HEK293 (cell line): ENCODE results near the gene PDE8B.

Experiments used
- GLI2 ChIP-seq: fragments of 450-650 bp; formaldehyde crosslinking; IDR thresholded peaks from 2 replicates; pipeline ENCODE4; 2017; ENCODE audit warnings: missing biosample characterization, missing genetic modification characterization, low read depth, borderline replicate concordance
- GLIS2 ChIP-seq: fragments of 450-650 bp; formaldehyde crosslinking; IDR thresholded peaks from 2 replicates; pipeline ENCODE4 v1.5.1; 2016; ENCODE audit warnings: missing biosample characterization, missing genetic modification characterization
- MYNN ChIP-seq: fragments of 450-650 bp; formaldehyde crosslinking; IDR thresholded peaks from 2 replicates; pipeline ENCODE4 v1.5.1; 2016; ENCODE audit warnings: missing biosample characterization, missing genetic modification characterization, borderline replicate concordance
- MZF1 ChIP-seq: fragments of 450-650 bp; formaldehyde crosslinking; IDR thresholded peaks from 2 replicates; pipeline ENCODE4 v1.5.1; 2017; ENCODE audit warnings: missing biosample characterization, missing genetic modification characterization, borderline replicate concordance
- OSR2 ChIP-seq: fragments of 450-650 bp; formaldehyde crosslinking; IDR thresholded peaks from 2 replicates; pipeline ENCODE4 v1.5.1; 2016; ENCODE audit warnings: missing biosample characterization, missing genetic modification characterization
- ZBTB17 ChIP-seq: fragments of 450-650 bp; formaldehyde crosslinking; IDR thresholded peaks from 2 replicates; pipeline ENCODE4 v1.5.1; 2016; ENCODE audit warnings: missing biosample characterization, missing genetic modification characterization
- ZNF121 ChIP-seq: fragments of 450-650 bp; formaldehyde crosslinking; IDR thresholded peaks from 2 replicates; pipeline ENCODE4 v1.5.1; 2016; ENCODE audit warnings: missing biosample characterization, missing genetic modification characterization
- ZNF132 ChIP-seq: fragments of 450-650 bp; formaldehyde crosslinking; IDR thresholded peaks from 2 replicates; pipeline ENCODE4 v1.5.1; 2017; ENCODE audit warnings: missing biosample characterization, missing genetic modification characterization, borderline replicate concordance
- ZNF155 ChIP-seq: fragments of 450-650 bp; formaldehyde crosslinking; IDR thresholded peaks from 2 replicates; pipeline ENCODE4 v1.5.1; 2016; ENCODE audit warnings: missing biosample characterization, missing genetic modification characterization
- ZNF157 ChIP-seq: fragments of 450-650 bp; formaldehyde crosslinking; IDR thresholded peaks from 2 replicates; pipeline ENCODE4 v1.5.1; 2016; ENCODE audit warnings: missing biosample characterization, missing genetic modification characterization
- ZNF174 ChIP-seq: fragments of 450-650 bp; formaldehyde crosslinking; IDR thresholded peaks from 2 replicates; pipeline ENCODE4 v1.5.0; 2017; ENCODE audit warnings: missing biosample characterization, mild to moderate bottlenecking, missing genetic modification characterization
- ZNF175 ChIP-seq: fragments of 450-650 bp; formaldehyde crosslinking; IDR thresholded peaks from 2 replicates; pipeline ENCODE4 v1.5.1; 2016; ENCODE audit warnings: missing biosample characterization, missing genetic modification characterization
- ZNF221 ChIP-seq: fragments of 450-650 bp; formaldehyde crosslinking; IDR thresholded peaks from 2 replicates; pipeline ENCODE4 v1.5.1; 2017; ENCODE audit warnings: missing biosample characterization, missing genetic modification characterization, borderline replicate concordance
- ZNF239 ChIP-seq: fragments of 450-650 bp; formaldehyde crosslinking; IDR thresholded peaks from 2 replicates; pipeline ENCODE4 v1.5.1; 2016; ENCODE audit warnings: missing biosample characterization, missing genetic modification characterization
- ZNF248 ChIP-seq: fragments of 450-650 bp; formaldehyde crosslinking; IDR thresholded peaks from 2 replicates; pipeline ENCODE4 v1.5.1; 2017; ENCODE audit warnings: missing biosample characterization, missing genetic modification characterization
- ZNF311 ChIP-seq: fragments of 450-650 bp; formaldehyde crosslinking; IDR thresholded peaks from 2 replicates; pipeline ENCODE4 v1.5.1; 2017; ENCODE audit warnings: missing biosample characterization, missing genetic modification characterization, borderline replicate concordance
- ZNF350 ChIP-seq: fragments of 450-650 bp; formaldehyde crosslinking; IDR thresholded peaks from 2 replicates; pipeline ENCODE4 v1.5.0; 2017; ENCODE audit warnings: missing biosample characterization, mild to moderate bottlenecking, missing genetic modification characterization
- ZNF626 ChIP-seq: fragments of 450-650 bp; sonication (Bioruptor Pico); formaldehyde crosslinking; IDR thresholded peaks from 2 replicates; pipeline ENCODE4 v1.5.1; 2018; ENCODE audit warnings: missing biosample characterization, missing genetic modification characterization, inconsistent platforms
- ZNF660 ChIP-seq: fragments of 450-650 bp; IDR thresholded peaks from 2 replicates; pipeline ENCODE4 v1.5.1; 2018; ENCODE audit warnings: missing biosample characterization, mild to moderate bottlenecking, missing genetic modification characterization
- ZNF677 ChIP-seq: fragments of 450-650 bp; IDR thresholded peaks from 2 replicates; pipeline ENCODE4 v1.5.0; 2018; ENCODE audit warnings: missing biosample characterization, mild to moderate bottlenecking, missing genetic modification characterization, moderate library complexity
- ZNF830 ChIP-seq: fragments of 450-650 bp; IDR thresholded peaks from 2 replicates; pipeline ENCODE4 v1.5.0; 2018; ENCODE audit warnings: missing biosample characterization, missing genetic modification characterization, low read depth, mild to moderate bottlenecking, moderate library complexity
- TF ChIP-seq, protein P1 (sequence below): fragments of 450-650 bp; formaldehyde crosslinking; IDR thresholded peaks from 2 replicates; pipeline ENCODE4 v1.5.1; 2016; ENCODE audit warnings: missing biosample characterization, missing genetic modification characterization
- TF ChIP-seq, protein P2 (sequence below): fragments of 450-650 bp; formaldehyde crosslinking; IDR thresholded peaks from 2 replicates; pipeline ENCODE4 v1.5.1; 2016; ENCODE audit warnings: missing biosample characterization, missing genetic modification characterization, low read depth
- TF ChIP-seq, protein P3 (sequence below): fragments of 450-650 bp; IDR thresholded peaks from 2 replicates; pipeline ENCODE4 v1.5.1; 2018; ENCODE audit warnings: missing biosample characterization, missing genetic modification characterization
- TF ChIP-seq, protein P4 (sequence below): fragments of 450-650 bp; formaldehyde crosslinking; IDR thresholded peaks from 2 replicates; pipeline ENCODE4 v1.5.1; 2016; ENCODE audit warnings: missing biosample characterization, missing genetic modification characterization
- TF ChIP-seq, protein P5 (sequence below): fragments of 450-650 bp; formaldehyde crosslinking; IDR thresholded peaks from 2 replicates; pipeline ENCODE4 v1.5.1; 2016; ENCODE audit warnings: missing biosample characterization, missing genetic modification characterization, borderline replicate concordance
- TF ChIP-seq, protein P6 (sequence below): fragments of 450-650 bp; formaldehyde crosslinking; IDR thresholded peaks from 2 replicates; pipeline ENCODE4 v1.5.1; 2017; ENCODE audit warnings: missing biosample characterization, mild to moderate bottlenecking, missing genetic modification characterization, moderate library complexity

The PDE8B gene

DNA sequence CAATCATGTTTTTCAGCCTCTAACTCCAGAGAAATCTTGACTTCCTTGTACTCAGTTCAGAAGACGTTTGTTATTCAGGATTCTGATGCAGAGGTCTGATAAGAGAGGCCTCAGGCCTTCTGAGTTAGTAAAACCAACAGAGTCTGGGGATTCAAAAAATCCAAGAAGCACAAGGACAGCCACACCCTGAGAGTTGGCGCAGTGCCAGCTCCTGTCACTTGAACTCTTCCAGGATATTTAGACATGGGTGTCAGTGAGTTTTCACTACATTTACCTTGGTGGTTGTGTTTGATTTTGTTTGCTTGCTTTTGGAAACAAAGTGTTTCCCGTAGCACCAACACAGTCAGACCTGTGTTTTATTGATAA is 41.6 kb upstream of the PDE8B start (continued):
- TF ChIP-seq, protein P1, sequence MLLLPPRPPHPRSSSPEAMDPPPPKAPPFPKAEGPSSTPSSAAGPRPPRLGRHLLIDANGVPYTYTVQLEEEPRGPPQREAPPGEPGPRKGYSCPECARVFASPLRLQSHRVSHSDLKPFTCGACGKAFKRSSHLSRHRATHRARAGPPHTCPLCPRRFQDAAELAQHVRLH (tag by site-specific recombination), result no peak
- no peak for TF ChIP-seq ZNF248 (tag by site-specific recombination)
- no peak for TF ChIP-seq ZNF175 (tag by site-specific recombination)
- TF ChIP-seq, protein P2, sequence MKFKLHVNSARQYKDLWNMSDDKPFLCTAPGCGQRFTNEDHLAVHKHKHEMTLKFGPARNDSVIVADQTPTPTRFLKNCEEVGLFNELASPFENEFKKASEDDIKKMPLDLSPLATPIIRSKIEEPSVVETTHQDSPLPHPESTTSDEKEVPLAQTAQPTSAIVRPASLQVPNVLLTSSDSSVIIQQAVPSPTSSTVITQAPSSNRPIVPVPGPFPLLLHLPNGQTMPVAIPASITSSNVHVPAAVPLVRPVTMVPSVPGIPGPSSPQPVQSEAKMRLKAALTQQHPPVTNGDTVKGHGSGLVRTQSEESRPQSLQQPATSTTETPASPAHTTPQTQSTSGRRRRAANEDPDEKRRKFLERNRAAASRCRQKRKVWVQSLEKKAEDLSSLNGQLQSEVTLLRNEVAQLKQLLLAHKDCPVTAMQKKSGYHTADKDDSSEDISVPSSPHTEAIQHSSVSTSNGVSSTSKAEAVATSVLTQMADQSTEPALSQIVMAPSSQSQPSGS (tag by site-specific recombination), result no peak
- peak; percentile 92 for TF ChIP-seq ZNF660 (tag by site-specific recombination)
- no peak for TF ChIP-seq ZNF155 (tag by site-specific recombination)
- TF ChIP-seq ZNF157 (tag by site-specific recombination), result no peak
- TF ChIP-seq, protein P3, sequence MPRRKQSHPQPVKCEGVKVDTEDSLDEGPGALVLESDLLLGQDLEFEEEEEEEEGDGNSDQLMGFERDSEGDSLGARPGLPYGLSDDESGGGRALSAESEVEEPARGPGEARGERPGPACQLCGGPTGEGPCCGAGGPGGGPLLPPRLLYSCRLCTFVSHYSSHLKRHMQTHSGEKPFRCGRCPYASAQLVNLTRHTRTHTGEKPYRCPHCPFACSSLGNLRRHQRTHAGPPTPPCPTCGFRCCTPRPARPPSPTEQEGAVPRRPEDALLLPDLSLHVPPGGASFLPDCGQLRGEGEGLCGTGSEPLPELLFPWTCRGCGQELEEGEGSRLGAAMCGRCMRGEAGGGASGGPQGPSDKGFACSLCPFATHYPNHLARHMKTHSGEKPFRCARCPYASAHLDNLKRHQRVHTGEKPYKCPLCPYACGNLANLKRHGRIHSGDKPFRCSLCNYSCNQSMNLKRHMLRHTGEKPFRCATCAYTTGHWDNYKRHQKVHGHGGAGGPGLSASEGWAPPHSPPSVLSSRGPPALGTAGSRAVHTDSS (tag by site-specific recombination), result no peak
- TF ChIP-seq OSR2 (tag by site-specific recombination), result no peak
- no peak for TF ChIP-seq ZNF239 (tag by site-specific recombination)
- no peak for TF ChIP-seq MYNN (tag by site-specific recombination)
- TF ChIP-seq, protein P4, sequence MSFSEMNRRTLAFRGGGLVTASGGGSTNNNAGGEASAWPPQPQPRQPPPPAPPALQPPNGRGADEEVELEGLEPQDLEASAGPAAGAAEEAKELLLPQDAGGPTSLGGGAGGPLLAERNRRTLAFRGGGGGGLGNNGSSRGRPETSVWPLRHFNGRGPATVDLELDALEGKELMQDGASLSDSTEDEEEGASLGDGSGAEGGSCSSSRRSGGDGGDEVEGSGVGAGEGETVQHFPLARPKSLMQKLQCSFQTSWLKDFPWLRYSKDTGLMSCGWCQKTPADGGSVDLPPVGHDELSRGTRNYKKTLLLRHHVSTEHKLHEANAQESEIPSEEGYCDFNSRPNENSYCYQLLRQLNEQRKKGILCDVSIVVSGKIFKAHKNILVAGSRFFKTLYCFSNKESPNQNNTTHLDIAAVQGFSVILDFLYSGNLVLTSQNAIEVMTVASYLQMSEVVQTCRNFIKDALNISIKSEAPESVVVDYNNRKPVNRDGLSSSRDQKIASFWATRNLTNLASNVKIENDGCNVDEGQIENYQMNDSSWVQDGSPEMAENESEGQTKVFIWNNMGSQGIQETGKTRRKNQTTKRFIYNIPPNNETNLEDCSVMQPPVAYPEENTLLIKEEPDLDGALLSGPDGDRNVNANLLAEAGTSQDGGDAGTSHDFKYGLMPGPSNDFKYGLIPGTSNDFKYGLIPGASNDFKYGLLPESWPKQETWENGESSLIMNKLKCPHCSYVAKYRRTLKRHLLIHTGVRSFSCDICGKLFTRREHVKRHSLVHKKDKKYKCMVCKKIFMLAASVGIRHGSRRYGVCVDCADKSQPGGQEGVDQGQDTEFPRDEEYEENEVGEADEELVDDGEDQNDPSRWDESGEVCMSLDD, result no peak
- TF ChIP-seq ZNF626 (tag by site-specific recombination), result 0 out of 2 replicates have a peak, but pooled peaks have one; percentile 64
- TF ChIP-seq, protein P5, sequence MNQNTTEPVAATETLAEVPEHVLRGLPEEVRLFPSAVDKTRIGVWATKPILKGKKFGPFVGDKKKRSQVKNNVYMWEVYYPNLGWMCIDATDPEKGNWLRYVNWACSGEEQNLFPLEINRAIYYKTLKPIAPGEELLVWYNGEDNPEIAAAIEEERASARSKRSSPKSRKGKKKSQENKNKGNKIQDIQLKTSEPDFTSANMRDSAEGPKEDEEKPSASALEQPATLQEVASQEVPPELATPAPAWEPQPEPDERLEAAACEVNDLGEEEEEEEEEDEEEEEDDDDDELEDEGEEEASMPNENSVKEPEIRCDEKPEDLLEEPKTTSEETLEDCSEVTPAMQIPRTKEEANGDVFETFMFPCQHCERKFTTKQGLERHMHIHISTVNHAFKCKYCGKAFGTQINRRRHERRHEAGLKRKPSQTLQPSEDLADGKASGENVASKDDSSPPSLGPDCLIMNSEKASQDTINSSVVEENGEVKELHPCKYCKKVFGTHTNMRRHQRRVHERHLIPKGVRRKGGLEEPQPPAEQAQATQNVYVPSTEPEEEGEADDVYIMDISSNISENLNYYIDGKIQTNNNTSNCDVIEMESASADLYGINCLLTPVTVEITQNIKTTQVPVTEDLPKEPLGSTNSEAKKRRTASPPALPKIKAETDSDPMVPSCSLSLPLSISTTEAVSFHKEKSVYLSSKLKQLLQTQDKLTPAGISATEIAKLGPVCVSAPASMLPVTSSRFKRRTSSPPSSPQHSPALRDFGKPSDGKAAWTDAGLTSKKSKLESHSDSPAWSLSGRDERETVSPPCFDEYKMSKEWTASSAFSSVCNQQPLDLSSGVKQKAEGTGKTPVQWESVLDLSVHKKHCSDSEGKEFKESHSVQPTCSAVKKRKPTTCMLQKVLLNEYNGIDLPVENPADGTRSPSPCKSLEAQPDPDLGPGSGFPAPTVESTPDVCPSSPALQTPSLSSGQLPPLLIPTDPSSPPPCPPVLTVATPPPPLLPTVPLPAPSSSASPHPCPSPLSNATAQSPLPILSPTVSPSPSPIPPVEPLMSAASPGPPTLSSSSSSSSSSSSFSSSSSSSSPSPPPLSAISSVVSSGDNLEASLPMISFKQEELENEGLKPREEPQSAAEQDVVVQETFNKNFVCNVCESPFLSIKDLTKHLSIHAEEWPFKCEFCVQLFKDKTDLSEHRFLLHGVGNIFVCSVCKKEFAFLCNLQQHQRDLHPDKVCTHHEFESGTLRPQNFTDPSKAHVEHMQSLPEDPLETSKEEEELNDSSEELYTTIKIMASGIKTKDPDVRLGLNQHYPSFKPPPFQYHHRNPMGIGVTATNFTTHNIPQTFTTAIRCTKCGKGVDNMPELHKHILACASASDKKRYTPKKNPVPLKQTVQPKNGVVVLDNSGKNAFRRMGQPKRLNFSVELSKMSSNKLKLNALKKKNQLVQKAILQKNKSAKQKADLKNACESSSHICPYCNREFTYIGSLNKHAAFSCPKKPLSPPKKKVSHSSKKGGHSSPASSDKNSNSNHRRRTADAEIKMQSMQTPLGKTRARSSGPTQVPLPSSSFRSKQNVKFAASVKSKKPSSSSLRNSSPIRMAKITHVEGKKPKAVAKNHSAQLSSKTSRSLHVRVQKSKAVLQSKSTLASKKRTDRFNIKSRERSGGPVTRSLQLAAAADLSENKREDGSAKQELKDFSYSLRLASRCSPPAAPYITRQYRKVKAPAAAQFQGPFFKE (tag by site-specific recombination), result no peak
- TF ChIP-seq GLIS2 (tag by site-specific recombination), result no peak
- peak; percentile 88; the same call in 1 of the 2 replicates for TF ChIP-seq ZNF221
- TF ChIP-seq ZNF174 (tag by site-specific recombination), result peak; percentile 91; the same call in 1 of the 2 replicates
- TF ChIP-seq ZNF830 (tag by site-specific recombination), result peak; percentile 95
- TF ChIP-seq ZNF311 (tag by site-specific recombination), result no peak
- peak; percentile 64; the same call in 1 of the 2 replicates for TF ChIP-seq ZNF677
- TF ChIP-seq GLI2, result peak; percentile 49; the same call in 1 of the 2 replicates
- 0 out of 2 replicates have a peak, but pooled peaks have one; percentile 78 for TF ChIP-seq ZNF132 (tag by site-specific recombination)
- TF ChIP-seq ZNF121 (tag by site-specific recombination), result no peak
- TF ChIP-seq ZNF350, result peak; percentile 97
- TF ChIP-seq, protein P6, sequence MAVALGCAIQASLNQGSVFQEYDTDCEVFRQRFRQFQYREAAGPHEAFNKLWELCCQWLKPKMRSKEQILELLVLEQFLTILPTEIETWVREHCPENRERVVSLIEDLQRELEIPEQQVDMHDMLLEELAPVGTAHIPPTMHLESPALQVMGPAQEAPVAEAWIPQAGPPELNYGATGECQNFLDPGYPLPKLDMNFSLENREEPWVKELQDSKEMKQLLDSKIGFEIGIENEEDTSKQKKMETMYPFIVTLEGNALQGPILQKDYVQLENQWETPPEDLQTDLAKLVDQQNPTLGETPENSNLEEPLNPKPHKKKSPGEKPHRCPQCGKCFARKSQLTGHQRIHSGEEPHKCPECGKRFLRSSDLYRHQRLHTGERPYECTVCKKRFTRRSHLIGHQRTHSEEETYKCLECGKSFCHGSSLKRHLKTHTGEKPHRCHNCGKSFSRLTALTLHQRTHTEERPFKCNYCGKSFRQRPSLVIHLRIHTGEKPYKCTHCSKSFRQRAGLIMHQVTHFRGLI (tag by site-specific recombination), result 0 out of 2 replicates have a peak, but pooled peaks have one; percentile 15
- no peak for TF ChIP-seq ZBTB17 (tag by site-specific recombination)
- TF ChIP-seq MZF1 (tag by site-specific recombination), result peak; percentile 92; the same call in 1 of the 2 replicates
